Measurements from ENCODE around the gene CLRN3. TPM values are rescaled to one million over a fixed set of nuclear protein-coding genes. Genes with fewer than 3 reads are reported as not detected.

Gene CLRN3
- total and polyA plus RNA-seq, 9 of the 15 experiments (the other 6 are each of a cell fraction or from before 2014, with no cell fraction given), result not detected

DNA sequence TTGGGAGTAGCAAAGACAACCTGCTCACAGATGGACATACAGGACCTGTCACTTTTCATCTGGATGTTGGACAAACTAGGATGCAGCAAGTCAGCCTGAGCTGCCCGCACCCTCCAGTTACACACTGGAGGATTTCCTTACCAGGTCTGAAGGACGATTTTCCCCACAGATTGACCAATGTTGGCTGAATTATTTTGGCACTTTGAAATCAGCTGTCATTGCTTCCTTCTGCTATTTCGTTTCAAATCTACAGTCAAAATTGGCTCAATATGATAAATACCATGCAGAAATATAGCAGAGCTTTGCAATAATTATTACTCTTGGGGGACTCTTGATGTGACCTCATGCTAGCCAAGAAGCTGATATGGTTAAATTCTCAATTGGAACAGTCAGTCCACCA, 2.5 kb downstream of the CLRN3 start:
- Histone ChIP-seq H3K27me3 (ENCODE audit: control insufficient read depth in 2 of 2, insufficient read depth in 2 of 2, low read length in 2 of 2) (no peaks in the 10 kb centered on the region; a peak in 1 of 5 replicates), H4K20me1 (replicated peaks; ENCODE audit: control insufficient read depth, insufficient read depth, low read length) (no peaks in the 10 kb centered on the region), H3K79me2 (ENCODE audit: control insufficient read depth, insufficient read depth, low read length) (no peaks in the 10 kb centered on the region), H3K9me3 (replicated peaks; ENCODE audit: control insufficient read depth, insufficient read depth, low read depth, low read length) (no peaks in the 10 kb centered on the region), H3K9ac (ENCODE audit: insufficient read depth in 1 of 2, low read depth in 2 of 2, low read length in 2 of 2) (no peak overlapping the region), H3K27ac (ENCODE audit: extremely low read depth, low read depth, low read length) (no peak overlapping the region), H2AFZ (ENCODE audit: low read depth, low read length) (no peak overlapping the region), H3K36me3 (ENCODE audit: control insufficient read depth, insufficient read depth, low read length) (no peaks in the 10 kb centered on the region), H3K4me2 (ENCODE audit: insufficient read depth, low read length) (no peak overlapping the region), H3K4me3 (no peak overlapping the region), H3K9me1 (ENCODE audit: control insufficient read depth, insufficient read depth, low read length) (no peaks in the 10 kb centered on the region), H3K4me1 (replicated peaks in 1 of 2; ENCODE audit: control insufficient read depth in 2 of 2, insufficient read depth in 2 of 2, low read length in 2 of 2) (no peaks in the 10 kb centered on the region)
- intact Hi-C loops (cut with micrococcal nuclease), result no loop called here
- DNase-seq (ENCODE audit: extremely low read depth in 1 of 4, low spot score in 3 of 4) (no peak), FAIRE-seq (no peak), ATAC-seq (no peak)
- in situ Hi-C loops (cut with MboI), result no loop called here
- 0% methylated on average over 2 of the region's 3 CpGs for WGBS (ENCODE audit: insufficient coverage, low coverage, missing lambda C conversion rate)
- POLR2A ChIA-PET, result no interaction called here
- TF ChIP-seq CSDE1 (IDR thresholded peaks at IDR 0.05), result no peak
- TF ChIP-seq NCOA4 (IDR thresholded peaks at IDR 0.05; ENCODE audit: partially characterized antibody), result no peak
- TF ChIP-seq ZNF253 (CRISPR knock-in tag; conservative IDR thresholded peaks at IDR 0.05), result no peak
- no peak for TF ChIP-seq POLR3A (IDR thresholded peaks at IDR 0.05; ENCODE audit: borderline replicate concordance, extremely low read depth, insufficient read depth, insufficient read length)
- TF ChIP-seq XRCC5 (IDR thresholded peaks at IDR 0.05; ENCODE audit: low read depth, low read length), result no peak
- no peak for TF ChIP-seq RBM15 (IDR thresholded peaks at IDR 0.05; ENCODE audit: insufficient read depth, low read length)
- TF ChIP-seq, protein P1, sequence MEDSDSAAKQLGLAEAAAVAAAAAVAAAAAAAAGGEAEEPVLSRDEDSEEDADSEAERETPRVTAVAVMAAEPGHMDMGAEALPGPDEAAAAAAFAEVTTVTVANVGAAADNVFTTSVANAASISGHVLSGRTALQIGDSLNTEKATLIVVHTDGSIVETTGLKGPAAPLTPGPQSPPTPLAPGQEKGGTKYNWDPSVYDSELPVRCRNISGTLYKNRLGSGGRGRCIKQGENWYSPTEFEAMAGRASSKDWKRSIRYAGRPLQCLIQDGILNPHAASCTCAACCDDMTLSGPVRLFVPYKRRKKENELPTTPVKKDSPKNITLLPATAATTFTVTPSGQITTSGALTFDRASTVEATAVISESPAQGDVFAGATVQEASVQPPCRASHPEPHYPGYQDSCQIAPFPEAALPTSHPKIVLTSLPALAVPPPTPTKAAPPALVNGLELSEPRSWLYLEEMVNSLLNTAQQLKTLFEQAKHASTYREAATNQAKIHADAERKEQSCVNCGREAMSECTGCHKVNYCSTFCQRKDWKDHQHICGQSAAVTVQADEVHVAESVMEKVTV (CRISPR knock-in tag; IDR thresholded peaks at IDR 0.05), result no peak
- no TSS peak for BruUV-seq (replicated peaks)
- CTCF ChIA-PET (ENCODE audit: low intra/inter-chr PET ratio), result no interaction called here
